CD14-positive monocyte (primary cell): Measurements from ENCODE around the gene DHFR. TPM values are rescaled to one million over a fixed set of nuclear protein-coding genes. Genes with fewer than 3 reads are reported as not detected.
A peak's percentile ranks its signal among the peaks of the same experiment; 100 is the strongest.

Source experiments
- DNase-seq, 3 donors: peaks; one replicate each; pipeline ENCODE4 v3.0.0-alpha.2; 2011 to 2022
- H2AFZ ChIP-seq: 2 replicates; pipeline ENCODE4 v1.6.0; 2012; ENCODE audit warnings: mild to moderate bottlenecking, low read depth, low read length, inconsistent platforms; ENCODE audit not compliant: insufficient read depth, poor library complexity, severe bottlenecking
- H3K27ac ChIP-seq, 2 donors: 1 replicate in 1 of 2; 2 replicates in 1 of 2; pipeline ENCODE4 v1.5.1; 2012 to 2013; ENCODE audit warnings: low read length in 2 of 2, control low read depth in 1 of 2, inconsistent platforms in 1 of 2, low read depth in 1 of 2, mild to moderate bottlenecking in 1 of 2
- H3K27me3 ChIP-seq, 2 donors: one replicate each; pipeline versions ENCODE4 v1.6.0 to v1.6.1; 2011 to 2013; ENCODE audit warnings: low read length in 2 of 2; ENCODE audit not compliant: control insufficient read depth in 2 of 2, insufficient read depth in 2 of 2
- H3K36me3 ChIP-seq, 2 donors: replicated peaks in 1 of 2; 1 replicate in 1 of 2; 2 replicates in 1 of 2; pipeline versions ENCODE4 v1.5.1 to v1.6.1; 2012 to 2013; ENCODE audit warnings: low read length in 2 of 2, control low read depth in 1 of 2, inconsistent platforms in 1 of 2, mild to moderate bottlenecking in 1 of 2; ENCODE audit not compliant: insufficient read depth in 2 of 2, control insufficient read depth in 1 of 2
- H3K4me1 ChIP-seq, 2 donors: 1 replicate in 1 of 2; 2 replicates in 1 of 2; pipeline versions ENCODE4 v1.5.1 to v1.6.1; 2012 to 2013; ENCODE audit warnings: low read length in 2 of 2, control low read depth in 1 of 2, inconsistent platforms in 1 of 2, mild to moderate bottlenecking in 1 of 2, moderate library complexity in 1 of 2; ENCODE audit not compliant: insufficient read depth in 2 of 2, control insufficient read depth in 1 of 2
- H3K4me2 ChIP-seq: replicated peaks from 2 replicates; pipeline ENCODE3; 2012; ENCODE audit warnings: low read length, moderate library complexity, mild to moderate bottlenecking; ENCODE audit not compliant: poor library complexity, severe bottlenecking; ENCODE audit errors: extremely low read depth
- H3K4me3 ChIP-seq, 3 experiments: fragments of 200-600 bp in 1 of 3; sonication (generic) in 1 of 3; replicated peaks in 1 of 3; 1 replicate in 2 of 3; 2 replicates in 1 of 3; pipeline ENCODE4 v1.5.1; 2011 to 2013; ENCODE audit warnings: low read length in 3 of 3, mild to moderate bottlenecking in 3 of 3, control low read depth in 2 of 3, low read depth in 2 of 3, inconsistent platforms in 1 of 3, moderate library complexity in 1 of 3
- H3K79me2 ChIP-seq: 2 replicates; pipeline ENCODE4 v1.6.0; 2012; ENCODE audit warnings: mild to moderate bottlenecking, control low read depth, inconsistent platforms, low read length, moderate library complexity; ENCODE audit not compliant: insufficient read depth
- H3K9ac ChIP-seq: 2 replicates; pipeline ENCODE4 v1.6.0; 2017; ENCODE audit warnings: low read length, mild to moderate bottlenecking; ENCODE audit not compliant: insufficient read depth, poor library complexity, severe bottlenecking
- H3K9me3 ChIP-seq, 2 donors: replicated peaks in 1 of 2; 1 replicate in 1 of 2; 2 replicates in 1 of 2; pipeline versions ENCODE4 v1.5.1 to v1.6.1; 2012 to 2013; ENCODE audit warnings: low read length in 2 of 2, control low read depth in 1 of 2; ENCODE audit not compliant: control insufficient read depth in 1 of 2, insufficient read depth in 1 of 2
- H4K20me1 ChIP-seq: 2 replicates; pipeline ENCODE4 v1.6.0; 2012; ENCODE audit warnings: mild to moderate bottlenecking, low read length, control low read depth, moderate library complexity; ENCODE audit not compliant: insufficient read depth
- H3K27ac Mint-ChIP-seq, 7 donors: one replicate each; pipeline ENCODE4 v1.8.0; 2020; ENCODE audit warnings: mild to moderate bottlenecking in 7 of 7, mixed read lengths in 7 of 7, moderate library complexity in 6 of 7, inconsistent platforms in 2 of 7
- H3K27me3 Mint-ChIP-seq, 3 donors: one replicate each; pipeline ENCODE4 v1.8.0; 2021 to 2022; ENCODE audit warnings: low read depth in 3 of 3, mild to moderate bottlenecking in 3 of 3, mixed read lengths in 3 of 3, moderate library complexity in 3 of 3, inconsistent platforms in 1 of 3
- H3K36me3 Mint-ChIP-seq, 2 donors: one replicate each; pipeline ENCODE4 v1.8.0; 2020; ENCODE audit warnings: mixed read lengths in 2 of 2, inconsistent platforms in 1 of 2, mild to moderate bottlenecking in 1 of 2
- H3K4me1 Mint-ChIP-seq: one replicate; pipeline ENCODE4 v1.8.0; 2020; ENCODE audit warnings: mild to moderate bottlenecking, mixed read lengths
- H3K4me3 Mint-ChIP-seq, 2 donors: one replicate each; pipeline ENCODE4 v1.8.0; 2020; ENCODE audit warnings: mild to moderate bottlenecking in 2 of 2, mixed read lengths in 2 of 2, moderate library complexity in 1 of 2
- H3K9me3 Mint-ChIP-seq, 7 donors: one replicate each; pipeline ENCODE4 v1.8.0; 2020 to 2022; ENCODE audit warnings: mixed read lengths in 7 of 7, mild to moderate bottlenecking in 6 of 7, moderate library complexity in 6 of 7, inconsistent platforms in 2 of 7
- WGBS: methylation state at CpG from one replicate; pipeline ENCODE4 v1.1.5; 2013; ENCODE audit warnings: missing lambda C conversion rate; ENCODE audit not compliant: insufficient coverage; 5-methylcytosine and 5-hydroxymethylcytosine counted together
- intact Hi-C, 2 donors: fragments of 100-400 bp; cut with micrococcal nuclease; formaldehyde crosslinking; loops; one replicate each; pipeline versions ENCODE4 v1.15.0 to v1.15.1; 2023
- polyA plus RNA-seq, 3 donors: library from polyadenylated mRNA; depleted of rRNA in 1 of 3; unstranded in 2 of 3; stranded (reverse) in 1 of 3; fragments of 300-500 nt in 2 of 3; fragments of >200 nt in 1 of 3; fragmentation: Illumina TruSeq in 2 of 3; gene quantifications; 1 replicate in 2 of 3; 2 replicates in 1 of 3; pipeline ENCODE4 v1.2.3, GENCODE V29; 2012 to 2021
- TF ChIP-seq, protein P1 (sequence below): fragments of 200-600 bp; IDR thresholded peaks from one replicate; pipeline ENCODE4 v1.8.0; 2022; ENCODE audit warnings: antibody characterized with exemption, mild to moderate bottlenecking

DHFR gene
- polyA plus RNA-seq, 3 donors: 0.75 to 2.9 (median 1.1) TPM

DNA sequence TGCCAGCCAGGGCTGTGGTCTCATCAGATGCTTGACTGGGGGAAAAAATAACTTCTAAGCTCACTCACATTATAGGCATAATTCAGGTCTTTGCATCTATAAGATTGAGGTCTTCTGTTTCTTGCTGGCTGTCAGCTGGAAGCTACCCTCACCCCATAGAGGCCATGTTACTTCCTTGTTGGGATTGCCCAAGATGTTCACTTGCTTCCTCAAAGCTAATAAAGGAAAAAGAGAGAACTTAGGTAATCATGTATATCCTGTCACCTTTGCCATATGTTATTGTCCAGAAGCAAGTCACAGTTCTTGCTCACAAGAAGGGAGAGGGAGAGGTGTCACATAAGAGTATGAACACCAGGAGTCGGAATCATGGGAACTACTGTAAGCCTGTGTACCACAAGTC, 46.1 kb downstream of the DHFR start:
- H3K4me3 Mint-ChIP-seq: peak overlapping the region in 1 of 2 donors; percentile 42
- H3K27me3 Mint-ChIP-seq: peaks cover 0 to 2% (median 2%) of the 10 kb centered on the region in 3 donors
- TF ChIP-seq, protein P1, sequence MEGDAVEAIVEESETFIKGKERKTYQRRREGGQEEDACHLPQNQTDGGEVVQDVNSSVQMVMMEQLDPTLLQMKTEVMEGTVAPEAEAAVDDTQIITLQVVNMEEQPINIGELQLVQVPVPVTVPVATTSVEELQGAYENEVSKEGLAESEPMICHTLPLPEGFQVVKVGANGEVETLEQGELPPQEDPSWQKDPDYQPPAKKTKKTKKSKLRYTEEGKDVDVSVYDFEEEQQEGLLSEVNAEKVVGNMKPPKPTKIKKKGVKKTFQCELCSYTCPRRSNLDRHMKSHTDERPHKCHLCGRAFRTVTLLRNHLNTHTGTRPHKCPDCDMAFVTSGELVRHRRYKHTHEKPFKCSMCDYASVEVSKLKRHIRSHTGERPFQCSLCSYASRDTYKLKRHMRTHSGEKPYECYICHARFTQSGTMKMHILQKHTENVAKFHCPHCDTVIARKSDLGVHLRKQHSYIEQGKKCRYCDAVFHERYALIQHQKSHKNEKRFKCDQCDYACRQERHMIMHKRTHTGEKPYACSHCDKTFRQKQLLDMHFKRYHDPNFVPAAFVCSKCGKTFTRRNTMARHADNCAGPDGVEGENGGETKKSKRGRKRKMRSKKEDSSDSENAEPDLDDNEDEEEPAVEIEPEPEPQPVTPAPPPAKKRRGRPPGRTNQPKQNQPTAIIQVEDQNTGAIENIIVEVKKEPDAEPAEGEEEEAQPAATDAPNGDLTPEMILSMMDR: no peak
- H3K36me3 Mint-ChIP-seq: peaks cover 2 to 6% of the 10 kb centered on the region in 2 donors
- peaks cover 22% of the 10 kb centered on the region for H3K4me1 Mint-ChIP-seq
- no CpG with 5 or more reads among the region's 1 CpG for WGBS
- Histone ChIP-seq H3K4me1 (peaks cover 21 to 23% of the 10 kb centered on the region in 2 donors), H3K9ac (no peak overlapping the region), H3K9me3 (peaks cover 4 to 5% of the 10 kb centered on the region in 2 donors), H3K27ac (peak overlapping the region in 1 of 2 donors; percentile 72), H3K4me3 (peak overlapping the region in 1 of 3 experiments; percentile 19), H3K4me2 (peak overlapping the region; percentile 38), H3K79me2 (no peaks in the 10 kb centered on the region), H3K27me3 (no peaks in the 10 kb centered on the region), H3K36me3 (no peaks in the 10 kb centered on the region), H4K20me1 (no peaks in the 10 kb centered on the region), H2AFZ (peak overlapping the region; percentile 2)
- H3K9me3 Mint-ChIP-seq: peaks cover 3 to 15% (median 5%) of the 10 kb centered on the region in 7 donors
- intact Hi-C loops: no loop called here
- DNase-seq: peak; percentile 69 to 81 (median 77)
- peak overlapping the region; percentile 12 to 86 (median 79) for H3K27ac Mint-ChIP-seq

DNA sequence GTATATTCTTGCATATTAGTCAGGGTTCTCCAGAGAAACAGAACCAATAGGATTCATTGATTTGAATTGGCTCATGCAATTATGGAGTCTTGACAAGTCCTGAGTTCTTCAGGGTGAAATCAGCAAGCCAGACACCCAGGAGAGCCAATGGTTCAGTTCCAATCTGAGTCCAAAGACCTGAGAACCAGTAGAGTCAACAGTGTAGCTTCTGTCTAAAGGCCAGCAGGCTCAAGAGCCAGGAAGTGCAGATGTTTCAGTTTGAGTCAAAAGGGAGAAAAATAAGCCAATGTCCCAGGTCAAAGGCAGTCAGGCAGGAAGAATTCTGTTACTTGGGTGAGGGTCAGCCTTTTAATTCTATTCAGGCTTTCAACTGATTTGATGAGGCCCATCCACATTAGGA, 47.0 kb downstream of the DHFR start:
- no peak for DNase-seq
- no peaks in the 10 kb centered on the region for H3K27me3 ChIP-seq
- intact Hi-C loops: no loop called here
- peaks cover 4 to 5% of the 10 kb centered on the region in 2 donors for H3K9me3 ChIP-seq
- Mint-ChIP-seq H3K36me3 (peaks cover 2 to 6% of the 10 kb centered on the region in 2 donors), H3K27me3 (peaks cover 0 to 4% (median 2%) of the 10 kb centered on the region in 3 donors), H3K9me3 (peaks cover 3 to 15% (median 5%) of the 10 kb centered on the region in 7 donors), H3K4me3 (no peak overlapping the region), H3K4me1 (peaks cover 18% of the 10 kb centered on the region), H3K27ac (peak overlapping the region in 3 of 7 donors; percentile 51 to 76 (median 69))
- peaks cover 15 to 23% of the 10 kb centered on the region in 2 donors for H3K4me1 ChIP-seq
- H2AFZ ChIP-seq: peak overlapping the region; percentile 26
- no peaks in the 10 kb centered on the region for H3K36me3 ChIP-seq
- TF ChIP-seq, protein P1: no peak
- H3K9ac ChIP-seq: no peak overlapping the region
- H3K27ac ChIP-seq: peak overlapping the region in 1 of 2 donors; percentile 72
- H3K79me2 ChIP-seq: no peaks in the 10 kb centered on the region
- H3K4me2 ChIP-seq: no peak overlapping the region
- peak overlapping the region in 1 of 3 experiments; percentile 19 for H3K4me3 ChIP-seq
- H4K20me1 ChIP-seq: no peaks in the 10 kb centered on the region
